GM19023 (cell line): ENCODE measurements around the gene RYR3.

Source experiments
- ATAC-seq: cut with Tn5 transposase; IDR thresholded peaks from one replicate; pipeline ENCODE4 v1.9.1; 2021; ENCODE audit warnings: mild to moderate bottlenecking, moderate library complexity; ENCODE audit not compliant: unreplicated experiment

RYR3 gene

DNA sequence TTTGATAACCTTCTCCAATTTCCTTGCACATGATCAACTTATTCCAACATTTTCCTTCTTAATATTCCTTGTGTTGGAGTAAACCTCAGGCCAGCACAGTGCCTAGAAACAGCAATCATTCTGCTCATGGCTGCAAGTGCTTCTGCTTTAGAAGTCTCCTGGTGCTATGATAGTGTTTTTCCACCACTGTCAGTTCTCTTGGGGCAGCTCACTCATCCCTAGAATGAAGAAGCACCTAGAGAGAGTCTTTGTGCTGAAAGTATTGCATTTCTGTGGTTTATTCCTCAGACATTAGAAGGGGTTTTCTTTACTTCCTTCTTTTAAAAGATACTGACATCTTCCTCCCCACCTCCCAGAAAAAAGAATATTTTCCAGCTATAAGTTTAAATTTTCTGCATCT, 183.5 kb downstream of the RYR3 start:
- no peak for ATAC-seq

DNA sequence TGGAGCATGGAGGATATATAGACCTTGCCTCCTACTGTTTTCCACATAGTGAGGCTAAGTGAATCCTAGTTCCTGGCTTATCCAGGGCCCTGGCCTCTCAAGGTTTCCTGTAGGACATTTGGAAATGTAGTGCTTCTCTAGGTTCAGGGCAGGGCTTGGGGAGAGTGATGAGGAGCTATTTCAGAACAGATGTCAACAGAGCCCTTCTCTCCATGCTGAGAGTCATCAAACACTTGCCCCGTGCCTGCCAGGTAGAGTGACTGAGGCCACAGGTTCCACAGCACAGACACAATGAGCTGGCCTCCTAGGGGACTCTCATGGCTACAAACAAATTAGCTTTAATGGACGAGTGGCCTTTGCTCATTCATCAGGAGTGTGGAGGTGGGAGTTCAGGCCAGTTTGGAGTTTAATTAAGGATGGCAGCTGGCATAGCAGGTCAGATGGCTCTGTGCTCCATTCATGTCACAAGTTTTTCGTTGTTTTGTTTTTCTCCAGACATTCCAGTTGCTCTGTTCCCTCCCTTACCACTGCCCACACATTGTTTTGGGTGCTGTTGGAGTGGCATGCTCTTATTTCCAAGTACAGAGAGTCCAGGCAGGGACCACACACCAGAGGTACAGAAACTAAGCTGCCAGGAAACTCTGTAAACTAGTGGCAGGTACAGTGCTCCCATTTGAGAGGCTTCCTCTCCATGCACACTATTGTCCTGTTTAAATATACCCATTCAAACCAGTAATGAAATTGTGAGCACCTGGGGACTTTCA, 189.8 kb downstream of the RYR3 start:
- ATAC-seq, result no peak

DNA sequence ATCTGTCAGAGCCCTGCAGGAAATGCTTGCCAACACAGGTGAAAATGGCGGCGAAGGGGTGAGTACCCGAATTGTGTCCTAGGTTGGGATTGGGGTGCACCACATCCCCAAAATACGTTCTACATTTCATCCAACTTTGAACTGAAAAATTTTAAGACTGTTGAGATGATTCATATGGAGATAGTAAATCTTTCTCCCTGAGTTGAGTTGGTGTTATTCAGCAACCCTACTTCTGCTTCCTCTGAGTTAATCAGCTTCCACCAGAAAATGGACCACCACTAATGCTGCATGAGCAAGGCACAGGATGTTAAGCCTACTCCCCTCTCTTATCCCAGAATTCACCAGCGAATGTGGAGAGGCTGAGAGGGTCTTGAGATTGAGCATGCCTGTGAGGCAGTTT, 192.9 kb downstream of the RYR3 start:
- ATAC-seq, result no peak

DNA sequence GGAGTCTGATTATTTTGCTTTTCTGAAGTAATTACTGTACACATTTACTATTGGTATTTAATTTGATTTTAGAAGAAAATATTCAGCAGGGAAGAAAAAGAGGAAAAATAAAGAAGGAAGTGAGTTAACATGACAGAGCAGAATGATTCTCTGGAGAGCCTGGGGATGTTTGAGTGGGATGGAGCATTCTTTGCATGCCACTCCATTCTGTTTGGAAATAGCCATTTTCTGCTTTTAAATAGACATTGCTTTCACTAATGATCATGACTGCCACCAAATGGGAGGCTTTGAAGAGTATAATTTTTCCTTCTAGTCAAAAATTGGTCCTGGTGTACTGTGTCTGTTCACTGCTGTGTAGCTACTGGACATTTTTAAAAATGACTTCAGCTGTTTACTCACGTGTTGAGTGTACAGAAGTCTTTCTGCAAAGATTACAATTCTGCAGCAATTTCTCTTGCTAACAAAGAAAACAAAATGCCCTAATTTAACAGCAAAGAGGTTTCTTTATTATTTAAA, 196.1 kb downstream of the RYR3 start:
- no peak for ATAC-seq

DNA sequence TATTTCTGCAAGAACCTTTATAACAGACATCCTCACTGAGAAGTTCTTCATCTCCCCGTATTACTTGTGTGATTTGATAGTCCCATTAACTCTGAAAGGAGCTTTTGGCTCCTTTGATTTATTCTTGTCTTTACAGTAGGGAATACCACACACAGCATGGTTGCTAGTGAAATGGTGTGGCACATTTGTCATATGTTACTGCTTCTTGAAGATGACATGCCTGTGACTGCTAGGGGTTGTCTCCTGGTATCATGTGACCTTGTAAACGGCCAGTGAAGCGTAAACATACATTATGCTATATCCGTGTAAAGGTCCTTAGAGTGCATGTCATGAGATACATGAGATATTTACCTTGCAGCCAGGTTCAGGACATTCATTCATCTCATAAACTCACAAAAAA, 197.9 kb downstream of the RYR3 start:
- no peak for ATAC-seq

DNA sequence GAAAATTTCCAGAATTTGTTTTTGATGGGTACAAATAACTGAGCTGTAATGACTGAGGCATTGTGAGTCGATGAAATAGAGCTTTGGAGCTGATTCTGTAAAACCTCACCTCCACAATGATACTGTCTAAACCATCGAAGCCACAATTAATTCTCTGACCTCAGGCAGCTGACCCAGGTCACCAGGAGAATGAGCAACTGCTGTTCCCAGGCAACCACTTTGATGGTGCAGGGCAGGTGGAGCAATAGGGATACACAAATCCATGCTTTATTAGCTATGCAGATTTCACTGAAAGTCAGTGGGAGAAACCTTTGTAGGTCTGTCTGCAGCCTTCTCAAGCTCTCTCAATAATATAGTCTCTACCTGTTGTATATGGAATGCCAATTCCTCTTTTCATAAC, 204.4 kb downstream of the RYR3 start:
- ATAC-seq, result no peak

DNA sequence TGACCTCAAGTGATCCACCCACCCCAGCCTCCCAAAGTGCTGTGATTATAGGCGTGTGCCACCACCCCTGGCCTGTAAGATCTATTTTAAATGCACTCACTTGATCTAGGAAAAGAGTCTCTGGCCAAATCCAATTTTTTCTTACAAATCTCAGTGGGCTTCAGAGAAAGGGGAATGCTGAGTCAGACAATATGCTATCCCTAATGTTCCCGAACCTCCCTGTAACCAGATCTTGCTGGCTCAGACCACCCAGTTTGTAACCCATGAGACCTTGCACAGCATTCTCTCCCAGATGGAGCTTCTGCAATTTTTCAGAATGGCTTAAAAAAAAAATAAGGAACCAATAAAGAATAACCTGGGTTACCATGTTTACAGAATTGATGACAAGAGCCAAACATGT, 205.8 kb downstream of the RYR3 start:
- ATAC-seq, result no peak

DNA sequence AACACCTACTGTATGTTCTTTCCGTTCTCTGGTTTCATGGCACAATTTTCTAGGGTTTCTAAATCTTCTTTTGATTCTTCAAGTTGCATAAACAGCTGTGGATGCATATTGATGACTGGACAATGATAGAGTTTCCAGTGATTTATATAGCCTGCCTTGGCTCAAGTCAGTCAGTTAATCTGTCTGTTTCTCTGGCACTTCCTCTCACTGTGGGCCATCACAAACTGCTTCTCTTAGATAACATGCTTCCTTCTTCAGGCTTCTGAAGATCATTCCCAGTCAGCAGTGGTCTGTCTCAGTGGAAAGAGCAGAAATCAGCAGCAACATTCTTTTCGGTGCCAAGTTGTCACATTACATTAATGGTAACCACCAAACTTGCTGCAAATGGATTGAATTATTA, 207.2 kb downstream of the RYR3 start:
- no peak for ATAC-seq

DNA sequence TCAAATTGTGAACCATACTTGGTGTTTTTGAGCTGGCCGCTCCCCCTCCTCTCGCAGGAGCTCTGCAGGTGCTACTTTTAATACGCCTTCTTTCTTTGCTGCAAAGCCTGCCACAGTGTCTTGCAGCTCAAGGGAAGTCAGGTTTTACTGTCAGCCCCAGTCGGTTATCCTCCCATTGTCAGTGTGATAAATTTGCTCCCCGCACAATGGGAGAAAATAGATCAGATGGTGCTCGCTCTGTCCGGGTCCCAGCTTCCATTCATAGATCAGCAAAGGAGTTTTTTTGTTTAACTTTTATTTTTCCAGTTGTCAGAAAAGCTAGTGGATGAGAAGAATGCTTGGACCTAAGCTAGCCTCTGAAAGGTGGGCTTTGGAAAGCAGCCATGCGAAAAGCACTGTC, 207.7 kb downstream of the RYR3 start:
- no peak for ATAC-seq

DNA sequence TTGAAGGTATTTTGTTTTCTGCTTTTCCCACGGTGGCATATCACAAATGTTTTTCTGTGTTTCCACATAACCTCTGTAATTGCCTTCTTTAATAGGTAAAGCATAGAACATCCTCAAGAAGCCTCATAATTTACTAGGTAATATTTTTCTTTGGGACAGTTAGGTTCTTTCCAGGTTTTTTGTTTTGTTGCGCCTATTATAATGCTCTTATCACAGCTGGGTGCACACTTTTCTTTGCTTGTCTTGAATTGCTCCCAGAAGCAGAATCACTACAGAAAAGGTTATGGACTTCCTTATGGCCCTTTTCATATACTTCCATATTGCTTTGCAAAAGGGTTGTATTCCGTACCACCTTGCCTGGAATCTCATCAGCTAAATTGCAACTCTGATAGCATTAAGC, 213.5 kb downstream of the RYR3 start:
- ATAC-seq, result no peak

DNA sequence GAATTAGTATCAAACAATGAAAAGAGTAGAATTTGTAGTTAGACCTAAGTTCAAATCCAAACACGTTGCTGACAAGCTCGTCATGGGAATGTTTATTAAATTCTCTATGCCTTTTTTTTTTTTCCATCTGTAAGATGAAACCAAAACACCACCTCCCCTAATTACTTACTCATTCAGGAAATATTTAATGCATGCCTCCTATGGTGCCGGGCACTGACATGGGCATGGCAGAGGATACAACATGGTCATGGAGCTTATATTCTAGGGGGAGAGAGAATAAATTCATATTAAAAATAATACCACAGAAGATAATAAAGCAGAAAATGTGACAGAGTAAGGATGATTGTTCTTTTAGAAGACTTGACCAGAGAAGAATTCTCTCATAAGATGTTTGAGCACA, 215.8 kb downstream of the RYR3 start:
- ATAC-seq, result no peak

DNA sequence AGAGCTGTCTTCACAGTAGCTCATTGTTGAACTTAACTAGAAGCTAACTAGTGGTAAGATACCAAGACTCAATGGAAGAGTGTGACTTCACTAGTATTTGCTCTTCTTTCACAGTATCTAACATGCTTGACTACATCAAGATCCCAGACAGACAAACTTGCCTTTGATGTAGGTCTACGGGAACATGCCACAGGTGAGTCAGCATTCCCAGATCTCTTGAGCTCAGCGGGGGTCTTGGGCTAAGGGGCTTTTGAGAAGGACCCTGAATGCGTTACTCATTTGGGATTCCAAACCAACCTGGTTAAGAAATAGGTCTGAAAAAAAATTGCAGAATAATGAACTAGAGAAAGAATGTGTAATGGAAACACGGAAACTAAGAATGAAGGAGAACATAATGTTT, 222.4 kb downstream of the RYR3 start:
- no peak for ATAC-seq

DNA sequence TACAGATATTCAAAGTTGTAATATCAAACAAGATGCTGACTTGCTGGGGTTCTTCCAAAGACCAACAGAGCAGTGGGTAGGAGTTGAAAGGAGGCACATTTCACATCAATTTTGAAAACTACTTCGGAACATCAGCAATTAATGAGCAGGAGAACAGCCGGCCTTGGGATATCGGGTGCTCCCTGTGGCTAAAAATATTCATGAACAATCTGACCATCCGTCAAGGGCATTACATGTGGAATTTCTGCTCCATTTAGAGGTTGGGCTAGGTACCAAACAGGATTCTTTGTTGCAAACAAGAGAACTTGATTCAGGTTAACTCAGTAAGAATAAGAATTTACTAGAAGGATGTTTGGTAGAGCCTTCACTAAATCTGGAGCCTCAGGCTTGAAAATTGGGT, 223.9 kb downstream of the RYR3 start:
- no peak for ATAC-seq

DNA sequence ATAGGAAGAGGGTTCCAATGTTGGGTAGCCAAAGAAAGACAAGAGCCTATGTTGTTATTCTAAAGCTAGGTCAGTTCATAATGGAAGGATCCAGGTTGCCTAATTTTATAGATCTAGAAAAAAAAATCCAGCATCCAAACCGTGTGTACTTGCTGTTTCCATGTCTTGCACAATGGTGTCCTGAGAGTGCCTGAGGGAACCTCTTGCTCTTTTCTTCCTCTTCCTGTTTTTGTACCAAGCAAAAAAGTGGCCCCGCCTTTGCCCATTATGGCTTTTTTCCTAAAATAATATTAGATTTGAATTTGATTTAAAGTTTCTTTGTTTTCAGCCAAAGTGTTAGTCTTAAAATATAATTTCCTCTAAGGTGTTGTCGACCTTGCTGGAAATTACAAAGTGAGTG, 224.4 kb downstream of the RYR3 start:
- no peak for ATAC-seq

DNA sequence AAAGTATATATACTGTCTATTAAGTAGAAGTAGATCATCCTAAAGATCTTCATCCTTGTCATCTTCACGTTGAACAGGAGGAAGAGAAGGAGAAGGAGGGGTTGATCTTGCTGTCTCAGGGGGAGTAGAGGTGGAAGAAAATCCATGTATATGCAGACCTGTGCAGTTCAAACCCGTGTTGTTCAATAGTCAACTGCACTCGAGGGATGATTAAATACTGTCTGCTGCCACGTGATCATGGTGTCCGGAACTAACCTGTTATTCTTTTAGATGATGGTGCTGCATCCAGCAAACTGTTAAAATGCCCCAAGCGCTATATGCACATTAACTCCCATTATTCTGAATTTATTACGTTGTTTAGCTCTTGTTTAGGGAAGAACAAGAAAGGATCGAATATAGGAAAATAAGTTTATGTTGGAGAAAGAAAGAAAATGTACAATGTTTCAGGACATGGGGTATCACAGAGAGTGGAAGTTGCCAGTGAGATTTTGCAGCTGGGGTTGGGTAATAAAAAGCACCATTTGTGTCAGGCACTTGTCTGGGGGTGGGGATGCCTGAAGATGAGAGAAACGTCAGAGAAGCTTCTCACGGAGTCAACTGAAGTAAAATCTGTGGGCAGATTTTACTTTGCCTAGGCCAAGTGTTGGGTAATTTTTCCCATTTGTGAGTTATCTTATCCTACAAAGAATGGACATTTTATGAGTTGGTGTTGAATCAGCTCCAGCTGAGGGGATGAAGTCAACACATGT, 229.2 kb downstream of the RYR3 start:
- ATAC-seq, result no peak

DNA sequence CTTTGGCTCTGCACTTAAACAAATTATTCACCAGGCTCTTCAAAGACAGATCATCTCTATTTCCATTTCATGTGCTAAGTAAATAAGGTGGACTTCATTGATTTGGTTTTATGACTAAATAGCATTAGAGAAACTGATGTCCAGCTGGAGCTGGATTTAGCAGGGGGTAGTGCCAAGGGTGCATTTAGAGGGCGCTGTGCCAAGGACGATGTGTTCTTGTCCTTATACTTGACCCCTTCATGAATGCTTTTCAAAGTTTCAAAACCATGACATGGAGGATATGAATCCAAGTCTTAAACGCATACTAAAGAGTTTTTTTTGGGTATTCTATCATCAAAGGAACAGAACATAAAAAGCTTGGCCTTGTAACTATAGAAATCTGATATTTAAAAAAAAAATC, 233.2 kb downstream of the RYR3 start:
- ATAC-seq, result no peak

DNA sequence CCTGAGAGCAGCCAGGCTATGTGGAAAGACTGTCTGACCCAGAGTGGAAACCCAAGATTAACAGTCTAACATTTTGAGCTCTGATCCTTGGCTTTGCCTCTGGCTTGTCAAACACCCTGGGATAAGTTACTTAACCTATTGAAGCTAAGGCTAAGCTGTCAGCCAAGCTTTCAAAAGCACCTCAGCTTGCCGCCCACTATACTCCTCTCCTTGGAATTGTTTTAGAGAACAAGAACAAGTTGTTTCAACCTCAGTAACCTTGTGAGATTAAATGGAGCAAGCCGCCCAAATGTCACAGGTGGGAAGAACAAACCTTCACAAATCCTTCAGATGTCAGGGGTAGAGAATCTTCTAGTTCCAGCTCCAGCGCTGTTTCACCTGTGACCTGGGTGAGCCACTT, 235.1 kb downstream of the RYR3 start:
- no peak for ATAC-seq

DNA sequence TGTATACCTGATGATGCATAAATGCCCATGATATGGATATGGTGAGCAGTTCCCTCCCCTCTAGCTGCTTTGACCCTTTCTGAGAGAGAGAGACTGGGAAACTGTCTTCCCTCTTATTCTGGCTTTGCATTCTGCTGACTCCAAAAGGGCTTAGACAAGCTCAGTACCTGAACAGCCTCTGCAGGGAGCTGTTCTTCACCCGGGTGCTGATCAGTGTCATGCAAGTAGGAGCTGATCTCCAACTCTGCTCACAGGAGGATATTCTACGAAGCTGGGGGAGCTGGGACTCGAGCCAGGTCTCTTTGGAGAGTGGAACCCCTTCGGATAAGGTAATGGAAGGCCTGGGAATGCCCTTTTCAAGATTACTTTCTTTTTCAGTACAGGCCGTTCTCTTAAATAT, 237.1 kb downstream of the RYR3 start:
- no peak for ATAC-seq

DNA sequence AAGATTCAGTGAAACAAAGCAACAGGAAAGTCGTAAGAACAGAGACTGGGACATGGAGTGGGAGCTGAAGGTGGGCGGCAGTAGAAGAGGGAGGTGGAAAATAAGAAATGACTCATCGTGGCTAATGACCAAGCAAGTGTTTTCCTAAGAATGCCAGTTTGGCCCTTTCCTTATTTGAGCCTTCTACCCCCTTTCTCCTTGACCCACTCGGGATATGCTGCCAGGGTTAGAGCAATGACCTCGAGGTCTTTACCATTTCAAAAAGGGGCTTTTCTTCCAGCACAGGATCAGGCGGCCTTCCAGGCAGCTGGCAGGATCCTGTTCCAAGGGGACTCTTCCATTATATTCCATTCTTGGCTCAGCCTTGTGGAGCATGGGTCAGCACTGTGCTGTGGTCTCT, 241.1 kb downstream of the RYR3 start:
- ATAC-seq, result no peak

DNA sequence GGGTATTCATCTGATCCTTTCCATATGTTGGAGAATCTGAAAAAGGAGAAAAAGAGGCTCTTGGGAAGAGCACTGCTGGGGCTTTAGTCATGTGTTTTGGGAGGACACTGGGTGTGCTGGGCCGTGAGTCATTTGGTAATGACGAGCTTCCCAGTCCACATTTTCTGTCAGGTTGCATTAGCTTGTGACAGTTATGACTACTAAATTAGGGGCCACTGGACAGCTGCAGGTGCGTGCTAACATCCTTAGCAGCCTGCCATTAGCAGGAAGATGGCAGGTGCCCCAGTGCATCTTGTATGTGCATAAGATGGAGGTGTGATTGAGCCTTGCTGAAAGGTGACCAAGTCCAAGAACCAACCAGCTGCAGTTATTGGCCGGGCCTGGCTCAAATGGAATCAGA, 242.4 kb downstream of the RYR3 start:
- no peak for ATAC-seq

DNA sequence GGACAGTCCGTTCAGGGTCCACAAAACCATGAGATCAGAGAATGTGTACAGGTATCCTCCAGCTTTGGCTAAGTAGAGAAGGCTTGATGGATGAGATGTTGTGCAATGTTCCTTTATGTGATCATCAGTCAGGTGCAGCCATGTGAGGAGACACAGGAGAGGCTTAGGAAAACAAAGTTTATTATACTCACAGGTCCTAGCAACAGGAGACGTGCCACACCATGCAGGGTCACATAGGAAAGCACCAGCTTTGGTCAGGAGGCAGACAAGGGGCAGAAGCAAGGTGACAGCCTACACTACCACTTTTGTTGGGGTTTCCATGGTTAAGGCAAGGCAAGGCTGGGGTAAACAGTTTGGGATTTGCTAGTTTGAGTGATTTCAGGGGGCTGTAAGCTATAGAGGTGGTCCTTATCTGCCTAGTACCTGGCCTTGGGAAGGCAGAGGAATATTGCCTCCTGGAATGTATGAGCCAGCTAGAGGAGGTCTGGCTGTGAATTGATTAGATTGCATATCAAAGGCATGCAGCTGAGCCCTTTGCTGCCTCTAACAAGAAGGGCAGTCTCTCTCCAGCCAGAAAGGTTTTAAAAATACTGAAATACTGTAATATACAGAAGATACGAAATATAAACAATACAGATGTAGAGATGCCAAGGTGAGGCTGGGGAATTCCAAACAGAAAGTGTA, 248.6 kb downstream of the RYR3 start:
- no peak for ATAC-seq

DNA sequence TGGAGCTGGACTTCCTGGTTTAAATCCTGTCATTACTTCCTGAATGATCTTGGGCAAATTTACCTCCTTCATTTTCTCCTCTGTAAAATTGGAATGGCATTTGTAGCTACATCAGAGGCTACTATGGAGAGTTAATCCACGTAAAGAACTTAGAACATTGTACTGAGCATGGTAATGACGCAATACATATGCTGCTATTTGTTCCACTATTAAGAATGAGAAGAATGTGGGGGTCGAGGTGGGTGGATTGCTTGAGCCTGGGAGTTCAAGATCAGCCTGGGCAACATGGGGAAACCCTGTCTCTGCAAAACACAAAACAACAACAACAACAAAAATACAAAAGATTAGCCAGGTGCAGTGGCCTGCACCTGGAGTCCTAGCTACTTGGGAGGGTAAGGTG, 250.6 kb downstream of the RYR3 start:
- ATAC-seq, result no peak
